GM12872 (cell line): Measurements from ENCODE around the gene B4GALNT1.

ENCODE experiments used
- TF ChIP-seq, protein P1 (sequence below): IDR thresholded peaks from 3 replicates; pipeline ENCODE4 v1.5.1; 2011; ENCODE audit warnings: low read depth, mild to moderate bottlenecking, low read length, moderate library complexity; ENCODE audit not compliant: insufficient read depth

Gene B4GALNT1

GRCh38 chr12:57590479-57590863 lies 42.5 kb downstream of the B4GALNT1 start:
- TF ChIP-seq, protein P1, sequence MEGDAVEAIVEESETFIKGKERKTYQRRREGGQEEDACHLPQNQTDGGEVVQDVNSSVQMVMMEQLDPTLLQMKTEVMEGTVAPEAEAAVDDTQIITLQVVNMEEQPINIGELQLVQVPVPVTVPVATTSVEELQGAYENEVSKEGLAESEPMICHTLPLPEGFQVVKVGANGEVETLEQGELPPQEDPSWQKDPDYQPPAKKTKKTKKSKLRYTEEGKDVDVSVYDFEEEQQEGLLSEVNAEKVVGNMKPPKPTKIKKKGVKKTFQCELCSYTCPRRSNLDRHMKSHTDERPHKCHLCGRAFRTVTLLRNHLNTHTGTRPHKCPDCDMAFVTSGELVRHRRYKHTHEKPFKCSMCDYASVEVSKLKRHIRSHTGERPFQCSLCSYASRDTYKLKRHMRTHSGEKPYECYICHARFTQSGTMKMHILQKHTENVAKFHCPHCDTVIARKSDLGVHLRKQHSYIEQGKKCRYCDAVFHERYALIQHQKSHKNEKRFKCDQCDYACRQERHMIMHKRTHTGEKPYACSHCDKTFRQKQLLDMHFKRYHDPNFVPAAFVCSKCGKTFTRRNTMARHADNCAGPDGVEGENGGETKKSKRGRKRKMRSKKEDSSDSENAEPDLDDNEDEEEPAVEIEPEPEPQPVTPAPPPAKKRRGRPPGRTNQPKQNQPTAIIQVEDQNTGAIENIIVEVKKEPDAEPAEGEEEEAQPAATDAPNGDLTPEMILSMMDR: no peak

GRCh38 chr12:57586832-57587429 lies 46.1 kb downstream of the B4GALNT1 start:
- TF ChIP-seq, protein P1: no peak

DNA sequence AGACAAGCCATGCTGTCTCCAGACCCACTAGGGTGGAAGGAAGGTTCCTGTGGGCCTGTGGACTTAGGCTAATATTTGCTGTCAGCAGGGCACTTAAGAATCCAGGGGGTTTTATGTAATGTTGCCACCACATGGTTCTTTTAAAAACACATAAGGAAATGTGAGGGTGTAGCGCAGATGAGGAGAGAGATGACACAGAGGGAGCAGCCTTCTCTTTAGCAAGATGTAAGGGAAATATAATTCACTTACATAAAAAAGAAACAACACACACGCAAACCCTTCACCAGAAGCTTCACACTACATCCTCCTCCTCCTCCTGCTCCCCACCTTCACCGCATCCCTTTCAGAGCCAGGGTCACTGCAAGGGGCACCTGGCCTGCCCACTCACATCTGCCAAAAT lies 46.9 kb downstream of the B4GALNT1 start:
- TF ChIP-seq, protein P1: no peak

- TF ChIP-seq, protein P1: no peak
Observed at GRCh38 chr12:57585156-57585555, 47.8 kb downstream of the B4GALNT1 start.

DNA sequence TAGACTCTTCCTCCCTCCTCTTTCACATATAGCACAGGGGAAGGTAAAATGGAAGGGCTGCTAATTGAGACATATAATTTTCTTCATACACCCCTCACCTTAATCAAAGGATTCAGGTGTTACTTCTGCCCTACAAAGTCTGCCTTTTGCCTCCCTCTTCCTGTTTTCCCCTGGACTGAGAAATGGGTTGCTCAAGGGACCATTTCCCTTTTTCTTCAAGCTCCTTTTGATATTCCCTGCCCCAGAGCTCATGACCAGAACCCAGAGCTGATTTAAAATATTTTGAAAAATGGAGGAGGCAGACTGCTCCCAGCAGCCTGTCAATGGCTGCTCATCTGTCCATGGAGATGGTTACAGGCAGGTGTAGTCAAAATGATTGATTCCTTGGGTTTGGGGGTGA lies 48.3 kb downstream of the B4GALNT1 start:
- TF ChIP-seq, protein P1: no peak

GRCh38 chr12:57584050-57584449 lies 49.0 kb downstream of the B4GALNT1 start:
- TF ChIP-seq, protein P1: no peak

DNA sequence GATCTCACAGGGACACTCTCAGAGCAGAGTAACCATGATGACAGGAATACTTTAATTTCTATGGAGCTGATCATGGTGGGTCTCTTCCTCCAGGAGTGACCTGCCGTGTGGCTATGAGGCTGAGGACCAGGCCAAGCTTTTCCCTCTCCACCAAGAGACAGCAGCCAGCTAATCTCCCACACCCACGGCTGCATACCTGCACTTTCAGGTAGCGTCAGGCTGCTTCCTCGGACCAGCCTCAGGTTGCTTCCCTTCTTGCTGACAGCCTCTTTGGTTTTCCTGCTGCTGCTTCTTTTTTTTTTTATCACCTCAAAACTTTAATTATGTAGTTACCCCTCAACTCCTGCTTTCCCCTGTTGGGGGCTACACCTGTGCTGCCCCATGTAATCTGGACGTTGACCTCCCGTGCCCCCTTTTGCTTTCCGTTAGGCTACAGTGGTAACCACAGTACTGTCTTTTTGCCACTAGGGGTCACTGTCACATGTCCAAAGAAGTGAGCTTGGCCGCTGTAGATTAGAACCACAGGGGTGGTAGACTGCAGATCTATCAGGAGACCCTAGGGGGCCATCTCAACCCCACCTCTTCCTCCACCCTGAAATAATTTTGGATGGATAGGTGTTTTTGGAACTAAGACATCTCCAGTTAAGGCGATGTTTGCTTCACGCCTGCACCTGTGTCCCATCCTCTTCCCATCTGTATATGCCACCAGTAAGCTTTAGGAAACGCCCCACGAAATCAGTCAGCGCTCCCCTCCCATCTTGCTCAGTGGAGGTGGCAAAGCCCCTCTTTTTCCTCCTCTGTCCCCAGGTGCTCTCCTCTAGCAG lies 49.8 kb downstream of the B4GALNT1 start:
- TF ChIP-seq, protein P1: peak; percentile 90
